Right cardiac atrium (tissue), 5 donors: ENCODE measurements around the gene FAM120A. TPM values are rescaled to one million over a fixed set of nuclear protein-coding genes. Genes with fewer than 3 reads are reported as not detected.
A peak's percentile ranks its signal among the peaks of the same experiment; 100 is the strongest.

ENCODE experiments used
- ATAC-seq, 2 donors: fragments of 200-7000 bp; cut with Tn5 transposase; one replicate each; pipeline versions ENCODE4 v1.8.0 to v1.9.1; 2020; ENCODE audit warnings: moderate library complexity in 2 of 2, mild to moderate bottlenecking in 1 of 2
- DNase-seq, 3 donors: peaks; one replicate each; pipeline ENCODE4 v3.0.0-alpha.2; 2020
- H3K27ac ChIP-seq: one replicate; pipeline ENCODE4 v1.5.1; 2013; ENCODE audit warnings: mild to moderate bottlenecking, low read length, control low read depth, moderate library complexity
- H3K27me3 ChIP-seq: one replicate; pipeline ENCODE4 v1.6.1; 2013; ENCODE audit not compliant: control insufficient read depth, insufficient read depth
- H3K4me1 ChIP-seq: one replicate; pipeline ENCODE4 v1.6.1; 2013; ENCODE audit warnings: low read length; ENCODE audit not compliant: control insufficient read depth, insufficient read depth
- H3K4me3 ChIP-seq: one replicate; pipeline ENCODE4 v1.5.1; 2013; ENCODE audit warnings: low read length, control low read depth
- H3K9me3 ChIP-seq: one replicate; pipeline ENCODE4 v1.6.1; 2013; ENCODE audit warnings: low read length; ENCODE audit not compliant: control insufficient read depth
- WGBS: extraction: QIAGEN DNeasy Blood & Tissue Kit; methylation state at CpG from one replicate; pipeline ENCODE4 v1.1.7; 2013; 5-methylcytosine and 5-hydroxymethylcytosine counted together
- intact Hi-C, 4 donors: fragments of 100-400 bp; cut with DNase I; formaldehyde crosslinking; loops; one replicate each; pipeline versions ENCODE4 v1.11.0 to v1.14.0; 2022 to 2023
- polyA plus RNA-seq: library from polyadenylated mRNA; stranded (reverse); fragments of 200-250 nt; gene quantifications from one replicate; pipeline ENCODE4 v1.2.3, GENCODE V29; 2013
- total RNA-seq, 4 donors: library from RNA; stranded (reverse); fragmentation: NEBNext Ultra II Directional; extraction: Animal tissue kit (Norgen Biotek cat#: 25700); gene quantifications; one replicate each; pipeline ENCODE4 v1.2.1, GENCODE V29; 2021
- donor health status: healthy with polysubstance abuse.
- donor health status: DM: no; HTN: yes; CAD: no.
- donor health status: DM: no; HTN: no; CAD: no.
- donor health status: DM: no; HTN: yes; CAD: no; lungs with severe emphysema.
- donor health status: DM: yes; HTN: yes; CAD: no.

The FAM120A gene
- total and polyA plus RNA-seq, 5 donors = 42.3 to 111 (median 86.6) TPM

GRCh38 chr9:93596399-93596798 is 144.9 kb downstream of the FAM120A start:
- Histone ChIP-seq H3K4me1 (peaks cover 23% of the 10 kb centered on the region), H3K4me3 (no peak overlapping the region), H3K27ac (no peak overlapping the region), H3K27me3 (no peaks in the 10 kb centered on the region), H3K9me3 (no peaks in the 10 kb centered on the region)
- DNase-seq = no peak
- no peak for ATAC-seq
- 72% methylated on average over 4 of the region's 4 CpGs for WGBS
- intact Hi-C loops = no loop called here

GRCh38 chr9:93597142-93597706 is 145.7 kb downstream of the FAM120A start:
- H3K27ac ChIP-seq = no peak overlapping the region
- peaks cover 23% of the 10 kb centered on the region for H3K4me1 ChIP-seq
- ATAC-seq = no peak
- no peaks in the 10 kb centered on the region for H3K27me3 ChIP-seq
- 94% methylated on average over 6 of the region's 6 CpGs for WGBS
- intact Hi-C loops = no loop called here
- DNase-seq = no peak
- no peak overlapping the region for H3K4me3 ChIP-seq
- H3K9me3 ChIP-seq = no peaks in the 10 kb centered on the region

DNA sequence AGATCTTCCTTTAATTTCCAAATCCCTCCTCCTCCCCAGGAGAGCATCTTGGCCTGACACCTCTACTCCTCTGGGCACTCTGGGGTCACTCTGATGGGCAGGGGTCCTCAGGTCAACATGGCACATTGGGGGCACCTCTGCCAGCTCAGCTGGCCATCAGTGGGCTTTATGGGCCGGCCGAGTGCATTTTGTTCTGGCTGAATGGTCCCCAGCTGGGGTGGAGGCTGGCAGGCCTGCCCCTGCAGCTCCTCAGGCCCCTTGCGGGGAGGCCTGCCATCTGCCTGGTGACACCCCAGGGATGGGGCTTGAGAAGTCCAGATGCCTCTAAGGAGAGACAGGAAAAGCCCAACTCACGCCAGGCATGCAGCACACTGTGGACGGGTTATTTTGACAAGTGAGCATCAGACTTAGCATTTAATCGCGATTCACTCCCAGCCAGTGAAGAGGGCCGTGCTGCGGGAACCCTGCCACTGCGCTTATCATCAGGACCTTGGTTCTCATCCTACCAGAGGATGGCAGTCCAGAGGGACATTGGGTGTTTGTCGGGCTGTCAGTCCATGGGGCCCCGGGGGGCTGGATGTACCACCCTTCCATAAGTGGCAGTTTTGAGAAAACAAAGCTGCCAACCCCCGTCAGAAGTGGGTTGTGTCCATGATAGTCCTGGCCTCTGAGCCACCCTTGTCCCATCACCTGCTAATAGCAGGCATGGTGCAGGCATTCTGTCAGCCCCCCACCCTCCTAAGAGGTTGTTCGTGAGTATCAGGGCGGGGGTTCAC is 146.6 kb downstream of the FAM120A start:
- DNase-seq = peak in 2 of 3 donors; percentile 14 to 45
- 60% methylated on average over 15 of the region's 15 CpGs for WGBS
- ATAC-seq = no peak
- H3K27ac ChIP-seq = peak overlapping the region; percentile 1
- intact Hi-C loops = no loop called here
- H3K4me1 ChIP-seq = peaks cover 23% of the 10 kb centered on the region
- no peak overlapping the region for H3K4me3 ChIP-seq
- no peaks in the 10 kb centered on the region for H3K27me3 ChIP-seq
- H3K9me3 ChIP-seq = no peaks in the 10 kb centered on the region

DNA sequence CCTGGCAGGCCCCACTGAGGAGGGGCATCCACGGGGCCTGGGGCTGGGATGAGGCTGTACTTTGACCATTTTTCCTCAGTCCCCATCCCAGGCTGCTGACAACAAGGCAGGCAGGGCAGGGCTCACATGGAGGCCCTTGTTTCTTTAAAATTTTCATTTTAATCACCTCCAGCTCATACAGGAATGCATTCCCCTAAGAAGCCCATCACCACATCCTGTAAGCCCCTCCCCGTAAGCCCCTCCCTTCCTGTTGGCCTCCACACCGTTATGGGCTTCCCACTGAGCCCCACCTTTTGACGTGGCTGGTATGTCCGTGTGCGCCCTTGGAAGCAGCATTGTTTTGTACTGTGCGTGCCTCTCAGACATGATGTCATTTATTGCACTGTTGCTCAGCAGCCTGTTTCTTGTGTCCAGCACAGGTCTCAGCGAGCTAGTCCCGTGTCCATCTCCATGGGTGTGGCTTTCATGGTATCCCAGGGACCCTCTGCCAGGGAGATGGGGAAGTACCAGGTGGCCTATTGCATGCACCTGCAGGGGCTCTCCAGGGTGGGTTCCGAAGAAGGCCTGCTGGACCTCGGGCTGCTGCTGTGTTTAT is 147.3 kb downstream of the FAM120A start:
- no peak overlapping the region for H3K4me3 ChIP-seq
- no peaks in the 10 kb centered on the region for H3K9me3 ChIP-seq
- DNase-seq = peak in 1 of 3 donors; percentile 55
- peaks cover 23% of the 10 kb centered on the region for H3K4me1 ChIP-seq
- H3K27ac ChIP-seq = peak overlapping the region; percentile 1
- ATAC-seq = peak; percentile 21 to 77
- no peaks in the 10 kb centered on the region for H3K27me3 ChIP-seq
- 51% methylated on average over 11 of the region's 11 CpGs for WGBS
- intact Hi-C loops = no loop called here

DNA sequence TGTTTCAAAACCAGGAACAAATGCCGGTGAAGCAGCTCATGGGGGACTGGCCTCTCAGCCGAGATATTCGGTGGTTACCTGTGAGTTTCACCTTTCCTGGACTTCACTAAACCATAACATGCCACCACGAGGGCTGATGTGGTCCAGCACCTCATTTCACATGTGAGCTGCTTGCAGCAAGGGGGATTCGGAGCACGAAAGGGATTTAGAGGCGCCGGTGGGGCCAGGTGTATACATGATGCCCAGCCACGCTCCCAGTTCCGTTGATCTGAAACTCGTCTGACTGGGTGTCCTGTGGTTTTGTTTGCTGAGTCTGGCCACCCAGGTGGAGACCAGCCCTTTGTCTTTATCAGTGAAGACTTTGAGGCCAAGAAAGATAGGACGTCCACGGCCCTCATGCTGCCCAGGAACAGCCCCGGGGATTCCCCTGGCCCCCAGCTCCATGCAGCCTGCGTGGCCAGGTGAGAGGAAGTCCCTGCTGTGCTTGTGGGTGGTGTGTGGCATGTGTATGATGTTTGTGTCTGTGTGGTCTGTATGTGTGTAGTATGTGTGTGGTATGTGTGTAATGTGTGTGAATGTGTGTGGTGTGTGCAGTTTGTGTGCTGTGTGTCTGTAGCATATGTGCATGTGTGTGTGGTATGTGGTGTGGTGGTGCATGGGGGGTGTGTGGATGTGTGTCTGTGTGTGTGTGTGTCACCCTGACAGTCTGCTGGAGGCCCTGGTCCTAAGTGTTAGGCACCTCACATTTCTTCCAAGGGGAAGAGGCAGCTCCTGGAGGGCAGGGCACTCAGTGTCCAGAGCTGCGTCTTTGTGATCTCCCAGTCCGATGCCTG is 148.3 kb downstream of the FAM120A start:
- ATAC-seq (no peak), DNase-seq (no peak)
- H3K9me3 ChIP-seq = no peaks in the 10 kb centered on the region
- no peaks in the 10 kb centered on the region for H3K27me3 ChIP-seq
- WGBS = 82% methylated on average over 17 of the region's 17 CpGs
- no peak overlapping the region for H3K27ac ChIP-seq
- H3K4me3 ChIP-seq = no peak overlapping the region
- intact Hi-C loops = no loop called here
- H3K4me1 ChIP-seq = peaks cover 21% of the 10 kb centered on the region

DNA sequence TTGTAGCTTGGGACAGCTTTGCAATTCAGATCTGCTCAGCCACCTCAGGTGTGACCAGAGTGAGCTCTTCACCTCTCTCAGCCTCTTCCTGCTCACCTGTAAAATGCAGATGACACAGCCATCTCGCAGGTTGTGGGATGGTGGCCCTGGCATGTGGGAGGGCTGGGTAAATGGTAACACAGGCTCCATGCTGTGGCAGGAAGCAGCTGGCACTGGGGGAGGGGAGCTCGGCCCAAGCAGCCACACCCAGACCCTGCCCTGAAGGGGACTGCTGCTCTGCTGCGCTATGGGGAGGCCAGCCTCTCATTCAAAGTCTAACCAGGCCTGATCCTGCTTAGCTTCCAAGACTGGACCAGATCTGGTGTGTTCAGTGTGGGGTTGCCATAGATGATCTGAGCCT is 149.0 kb downstream of the FAM120A start:
- intact Hi-C loops = no loop called here
- ATAC-seq (no peak), DNase-seq (no peak)
- 59% methylated on average over 3 of the region's 3 CpGs for WGBS
- no peak overlapping the region for H3K27ac ChIP-seq
- H3K9me3 ChIP-seq = no peaks in the 10 kb centered on the region
- peaks cover 21% of the 10 kb centered on the region for H3K4me1 ChIP-seq
- H3K4me3 ChIP-seq = no peak overlapping the region
- no peaks in the 10 kb centered on the region for H3K27me3 ChIP-seq

DNA sequence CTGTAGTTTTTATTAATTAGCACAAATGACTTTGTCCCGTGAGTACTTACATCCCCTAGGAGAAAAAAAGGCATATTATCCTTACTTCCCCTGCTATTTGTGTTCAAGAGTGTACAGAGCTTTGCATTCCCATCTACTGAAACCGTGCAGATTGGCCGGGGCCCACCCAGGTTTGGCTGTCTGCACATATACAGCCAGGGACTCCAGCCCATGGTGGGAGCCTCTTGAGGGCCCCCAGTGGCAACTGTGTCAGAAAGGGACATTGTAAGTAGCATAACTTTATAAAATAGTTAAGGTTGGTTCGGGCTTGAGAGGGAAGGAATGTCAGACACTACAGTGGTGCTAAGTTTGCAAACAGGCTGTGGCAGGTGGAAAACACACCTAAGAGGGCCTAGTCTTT is 149.6 kb downstream of the FAM120A start:
- WGBS = 85% methylated on average over 4 of the region's 4 CpGs
- intact Hi-C loops = no loop called here
- peaks cover 21% of the 10 kb centered on the region for H3K4me1 ChIP-seq

DNA sequence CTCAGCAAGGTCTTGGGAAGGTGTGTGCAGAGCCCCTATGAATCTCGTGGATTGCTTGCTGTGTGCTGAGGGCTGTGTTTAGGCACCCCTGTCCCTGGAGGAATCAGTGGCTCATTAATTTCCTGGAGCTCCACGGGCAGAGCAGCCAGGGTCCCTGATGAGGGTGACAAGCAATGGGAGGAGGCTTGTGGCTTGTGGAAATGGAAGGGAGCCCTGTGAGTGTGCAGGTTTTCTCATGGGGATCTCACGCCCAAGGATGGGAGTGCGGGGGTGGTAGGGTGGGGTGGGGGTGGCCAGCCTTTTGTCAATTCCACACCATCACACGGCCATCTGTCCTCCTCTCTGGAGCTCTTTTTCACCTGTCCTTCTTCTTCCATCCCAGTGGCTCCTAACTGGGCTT is 150.2 kb downstream of the FAM120A start:
- 79% methylated on average over 5 of the region's 5 CpGs for WGBS
- DNase-seq (no peak), ATAC-seq (no peak)
- H3K27ac ChIP-seq = no peak overlapping the region
- no peaks in the 10 kb centered on the region for H3K9me3 ChIP-seq
- intact Hi-C loops = no loop called here
- no peak overlapping the region for H3K4me3 ChIP-seq
- no peaks in the 10 kb centered on the region for H3K27me3 ChIP-seq
- peaks cover 20% of the 10 kb centered on the region for H3K4me1 ChIP-seq

More for the DNA sequence above, 149.6 kb downstream of the FAM120A start:
- no peak for ATAC-seq
- Histone ChIP-seq H3K27ac (no peak overlapping the region), H3K27me3 (no peaks in the 10 kb centered on the region), H3K4me3 (no peak overlapping the region), H3K9me3 (no peaks in the 10 kb centered on the region)
- DNase-seq = no peak

DNA sequence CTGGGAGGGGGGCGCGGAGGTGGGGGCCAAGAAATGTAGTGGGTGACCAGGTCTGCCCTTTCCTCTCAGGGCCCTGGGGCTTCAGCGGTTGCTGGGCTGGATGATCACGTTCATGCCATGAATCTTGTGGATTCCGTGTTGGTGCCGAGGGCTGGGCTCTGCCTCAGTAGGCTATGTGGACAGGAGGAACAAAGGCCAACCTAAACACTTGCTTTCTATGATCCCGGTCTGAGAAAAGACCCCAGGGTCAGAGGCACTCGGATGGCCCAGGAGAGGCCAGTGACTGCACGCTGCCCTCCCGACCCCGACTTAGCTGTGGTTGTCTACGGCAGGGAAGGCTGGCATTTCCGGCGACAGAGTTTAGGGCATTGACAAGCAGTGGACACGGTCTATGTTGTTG is 151.5 kb downstream of the FAM120A start:
- WGBS = 95% methylated on average over 15 of the region's 15 CpGs
- ATAC-seq (no peak), DNase-seq (no peak)
- Histone ChIP-seq H3K4me3 (no peak overlapping the region), H3K27me3 (no peaks in the 10 kb centered on the region), H3K27ac (no peak overlapping the region), H3K4me1 (peaks cover 18% of the 10 kb centered on the region), H3K9me3 (no peaks in the 10 kb centered on the region)
- intact Hi-C loops = no loop called here

DNA sequence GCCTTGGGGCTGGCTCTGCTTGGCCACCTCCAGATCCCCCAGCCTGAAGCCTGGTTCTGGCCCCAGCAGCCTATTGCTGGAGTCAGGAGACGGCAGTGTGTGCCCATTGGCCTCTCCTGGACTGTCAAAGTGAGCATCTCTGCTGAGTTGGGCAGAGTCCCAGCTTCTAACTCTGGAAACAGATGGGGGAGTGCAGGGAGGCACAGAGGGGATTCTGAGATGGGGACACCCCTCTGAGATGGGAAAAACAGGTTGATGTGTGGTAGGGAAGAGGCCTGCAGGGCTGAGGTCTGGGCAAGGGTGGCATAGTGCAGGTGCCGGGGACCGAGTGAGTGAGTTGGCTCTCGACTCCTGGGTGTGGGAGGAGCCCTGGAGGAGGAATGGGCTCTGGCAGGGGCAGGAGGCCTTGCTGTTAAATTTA is 152.4 kb downstream of the FAM120A start:
- WGBS = 68% methylated on average over 4 of the region's 4 CpGs
- no peak overlapping the region for H3K27ac ChIP-seq
- ATAC-seq (peak; percentile 39 to 44), DNase-seq (no peak)
- intact Hi-C loops = no loop called here
- H3K4me1 ChIP-seq = peaks cover 16% of the 10 kb centered on the region
- H3K4me3 ChIP-seq = no peak overlapping the region
- no peaks in the 10 kb centered on the region for H3K27me3 ChIP-seq
- H3K9me3 ChIP-seq = no peaks in the 10 kb centered on the region

- WGBS = 96% methylated on average over 3 of the region's 3 CpGs
- H3K27me3 ChIP-seq = no peaks in the 10 kb centered on the region
- H3K4me1 ChIP-seq = peaks cover 2% of the 10 kb centered on the region
- intact Hi-C loops = no loop called here
- H3K9me3 ChIP-seq = peaks cover 2% of the 10 kb centered on the region
- ATAC-seq = no peak
- H3K27ac ChIP-seq = no peak overlapping the region
- H3K4me3 ChIP-seq = no peak overlapping the region
- DNase-seq = no peak
Observed at GRCh38 chr9:93606187-93606586, 154.7 kb downstream of the FAM120A start.
